Measurements from ENCODE around the gene PLCG2. TPM values are rescaled to one million over a fixed set of nuclear protein-coding genes. Genes with fewer than 3 reads are reported as not detected.

PLCG2 gene
- total and polyA plus RNA-seq, 3 donors from 2014 or later: 6.8 to 11.3 (median 8.0) TPM

DNA sequence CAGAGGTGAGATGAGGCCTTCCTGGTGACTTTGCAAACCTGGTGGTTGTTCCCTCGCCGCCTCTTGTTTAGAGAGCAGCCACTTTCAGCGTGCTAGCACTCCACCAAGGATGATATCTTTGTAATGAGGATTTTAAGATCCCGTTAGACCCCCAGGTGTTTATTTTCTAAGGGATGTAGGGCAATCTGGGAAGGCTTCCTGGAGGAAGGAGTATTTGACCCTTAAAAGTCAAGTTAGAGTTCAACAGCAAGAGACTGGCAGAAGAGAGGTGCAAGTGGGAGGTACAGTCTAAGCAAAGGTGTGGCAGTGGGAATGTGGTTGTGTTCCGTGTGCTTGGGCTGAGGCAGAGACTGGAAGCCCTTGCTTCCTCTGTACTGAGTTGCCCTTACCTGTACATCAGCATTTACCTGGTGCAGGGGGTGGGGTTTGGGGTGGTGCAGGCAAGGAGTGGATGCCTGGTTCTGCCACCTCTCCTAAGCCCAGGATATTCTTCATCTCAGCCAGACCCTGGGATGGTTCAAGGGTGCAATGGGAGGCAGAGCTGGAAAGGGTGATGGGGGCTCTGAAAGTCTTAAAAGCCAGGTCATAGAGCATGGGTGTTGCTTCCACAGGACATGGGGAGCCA lies 148.6 kb downstream of the PLCG2 start:
- H3K36me3 ChIP-seq (ENCODE audit: low read depth, missing control alignments): no peaks in the 10 kb centered on the region
- no peaks in the 10 kb centered on the region for H3K4me1 ChIP-seq
- H3K27me3 ChIP-seq: no peaks in the 10 kb centered on the region
- intact Hi-C loops (cut with DNase I; ENCODE audit: low total_unique reads): no loop called here
- DNase-seq: no peak
- 82 to 88% methylated on average over 5 of the region's 5 CpGs for WGBS, 2 donors
- TF ChIP-seq, protein P1, sequence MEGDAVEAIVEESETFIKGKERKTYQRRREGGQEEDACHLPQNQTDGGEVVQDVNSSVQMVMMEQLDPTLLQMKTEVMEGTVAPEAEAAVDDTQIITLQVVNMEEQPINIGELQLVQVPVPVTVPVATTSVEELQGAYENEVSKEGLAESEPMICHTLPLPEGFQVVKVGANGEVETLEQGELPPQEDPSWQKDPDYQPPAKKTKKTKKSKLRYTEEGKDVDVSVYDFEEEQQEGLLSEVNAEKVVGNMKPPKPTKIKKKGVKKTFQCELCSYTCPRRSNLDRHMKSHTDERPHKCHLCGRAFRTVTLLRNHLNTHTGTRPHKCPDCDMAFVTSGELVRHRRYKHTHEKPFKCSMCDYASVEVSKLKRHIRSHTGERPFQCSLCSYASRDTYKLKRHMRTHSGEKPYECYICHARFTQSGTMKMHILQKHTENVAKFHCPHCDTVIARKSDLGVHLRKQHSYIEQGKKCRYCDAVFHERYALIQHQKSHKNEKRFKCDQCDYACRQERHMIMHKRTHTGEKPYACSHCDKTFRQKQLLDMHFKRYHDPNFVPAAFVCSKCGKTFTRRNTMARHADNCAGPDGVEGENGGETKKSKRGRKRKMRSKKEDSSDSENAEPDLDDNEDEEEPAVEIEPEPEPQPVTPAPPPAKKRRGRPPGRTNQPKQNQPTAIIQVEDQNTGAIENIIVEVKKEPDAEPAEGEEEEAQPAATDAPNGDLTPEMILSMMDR (IDR thresholded peaks at IDR 0.05): no peak
- TF ChIP-seq POLR2A (IDR thresholded peaks at IDR 0.05): no peak
- H3K4me3 ChIP-seq: no peak overlapping the region
- no peaks in the 10 kb centered on the region for H3K9me3 ChIP-seq
- no peak overlapping the region for H3K27ac ChIP-seq

DNA sequence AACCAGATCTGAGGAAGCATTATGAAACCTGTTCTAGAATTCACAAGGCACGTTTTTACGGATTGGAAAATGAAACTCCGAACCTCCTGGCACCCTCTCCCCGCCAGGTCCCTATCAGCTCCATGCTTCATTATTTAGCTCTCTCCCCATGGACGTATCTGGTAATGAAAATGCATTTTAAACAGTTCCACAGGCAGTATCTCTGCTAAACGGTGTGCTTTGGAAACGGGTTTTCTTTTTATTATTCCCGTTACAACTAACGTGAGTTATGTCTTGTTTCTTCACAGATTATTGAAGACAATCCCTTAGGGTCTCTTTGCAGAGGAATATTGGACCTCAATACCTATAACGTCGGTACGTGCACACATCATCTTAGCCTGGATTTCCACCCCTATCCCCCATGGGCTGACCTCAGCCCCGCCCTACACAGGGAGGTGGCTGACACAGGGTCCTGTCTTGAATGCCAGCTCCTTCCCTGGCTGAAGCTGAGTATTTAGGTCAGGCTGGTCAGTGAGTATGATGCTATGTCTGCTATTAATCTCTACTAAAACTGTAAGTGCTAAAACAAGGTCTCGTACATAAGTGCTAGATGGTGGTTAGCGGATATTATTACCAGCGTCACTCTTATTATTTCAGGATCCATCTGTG lies 149.3 kb downstream of the PLCG2 start:
- intact Hi-C loops (cut with DNase I; ENCODE audit: low total_unique reads): no loop called here
- Histone ChIP-seq H3K9me3 (no peaks in the 10 kb centered on the region), H3K27me3 (no peaks in the 10 kb centered on the region), H3K4me1 (no peaks in the 10 kb centered on the region), H3K4me3 (no peak overlapping the region), H3K36me3 (ENCODE audit: low read depth, missing control alignments) (no peaks in the 10 kb centered on the region), H3K27ac (no peak overlapping the region)
- WGBS, 2 donors: 84 to 87% methylated on average over 16 of the region's 16 CpGs
- DNase-seq: no peak
- TF ChIP-seq POLR2A (IDR thresholded peaks at IDR 0.05): no peak
- TF ChIP-seq, protein P1 (IDR thresholded peaks at IDR 0.05): no peak

DNA sequence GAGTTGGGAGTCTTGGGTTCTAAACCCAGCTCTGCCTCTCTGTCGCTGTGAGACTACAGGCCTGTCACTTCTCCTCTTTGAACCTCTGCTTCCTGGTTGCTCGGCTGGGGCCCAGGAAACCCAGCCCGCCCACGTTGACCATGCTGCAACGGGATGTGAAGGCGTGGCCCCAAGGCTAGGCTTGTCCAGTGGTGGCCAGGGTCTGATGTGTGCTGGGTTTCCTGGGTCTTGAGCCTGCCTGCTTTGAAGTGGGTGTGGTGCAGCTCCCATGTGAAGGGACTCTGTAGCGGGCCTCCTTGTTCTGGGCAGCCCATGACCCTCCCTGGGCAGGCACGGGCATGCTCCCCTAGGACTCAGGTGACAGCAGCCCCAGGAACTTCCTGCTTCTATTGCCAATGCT lies 149.9 kb downstream of the PLCG2 start:
- H3K4me1 ChIP-seq: no peaks in the 10 kb centered on the region
- intact Hi-C loops (cut with DNase I; ENCODE audit: low total_unique reads): no loop called here
- no peaks in the 10 kb centered on the region for H3K36me3 ChIP-seq (ENCODE audit: low read depth, missing control alignments)
- H3K4me3 ChIP-seq: no peak overlapping the region
- 74 to 79% methylated on average over 3 to 7 of the region's 8 CpGs for WGBS, 2 donors
- TF ChIP-seq, protein P1 (IDR thresholded peaks at IDR 0.05): no peak
- TF ChIP-seq POLR2A (IDR thresholded peaks at IDR 0.05): no peak
- no peaks in the 10 kb centered on the region for H3K27me3 ChIP-seq
- H3K27ac ChIP-seq: no peak overlapping the region
- no peaks in the 10 kb centered on the region for H3K9me3 ChIP-seq
- DNase-seq: peak; percentile 2

DNA sequence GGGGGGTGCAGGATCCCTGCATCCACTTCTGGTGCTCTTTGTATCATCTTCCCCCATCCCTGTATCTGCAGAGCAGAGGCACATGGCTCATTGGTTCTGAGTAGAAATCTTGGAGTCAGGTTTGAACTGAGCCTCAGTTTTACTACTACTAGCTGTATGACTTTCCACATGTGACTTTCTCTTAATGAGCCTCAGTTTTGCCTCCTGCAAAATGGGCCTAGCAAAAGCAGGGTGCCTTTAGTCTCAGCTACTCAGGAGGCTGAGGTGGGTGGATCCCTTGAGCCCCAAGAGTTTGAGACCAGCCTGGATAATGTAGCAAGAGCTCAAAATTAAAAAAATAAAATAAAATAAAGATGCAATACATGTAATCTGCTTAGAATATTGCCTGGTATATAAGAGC lies 150.8 kb downstream of the PLCG2 start:
- Histone ChIP-seq H3K4me1 (no peaks in the 10 kb centered on the region), H3K27ac (no peak overlapping the region), H3K36me3 (ENCODE audit: low read depth, missing control alignments) (no peaks in the 10 kb centered on the region), H3K4me3 (no peak overlapping the region), H3K9me3 (no peaks in the 10 kb centered on the region), H3K27me3 (no peaks in the 10 kb centered on the region)
- intact Hi-C loops (cut with DNase I; ENCODE audit: low total_unique reads): no loop called here
- DNase-seq: no peak
- TF ChIP-seq, protein P1 (IDR thresholded peaks at IDR 0.05): no peak
- no peak for TF ChIP-seq POLR2A (IDR thresholded peaks at IDR 0.05)

DNA sequence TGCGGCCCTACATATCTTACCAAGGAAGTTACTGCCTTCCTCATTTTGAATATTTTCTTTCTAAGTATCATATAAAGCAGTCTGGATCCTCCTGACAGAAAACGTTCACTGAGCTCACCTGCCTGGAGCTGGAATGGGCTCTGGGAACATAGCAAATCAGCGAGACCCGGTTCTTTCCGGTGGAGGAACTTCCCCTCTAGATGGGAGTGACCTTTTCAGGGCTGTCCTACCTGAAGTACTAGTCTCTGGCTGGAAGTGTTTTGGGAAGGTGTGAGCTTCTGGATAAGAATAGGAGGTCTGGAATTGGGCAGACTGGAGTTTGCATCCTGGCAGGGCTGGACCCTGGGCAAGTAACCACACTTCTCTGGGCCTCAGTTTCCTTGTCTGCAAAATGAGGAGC lies 152.8 kb downstream of the PLCG2 start:
- DNase-seq: no peak
- no peaks in the 10 kb centered on the region for H3K36me3 ChIP-seq (ENCODE audit: low read depth, missing control alignments)
- no peaks in the 10 kb centered on the region for H3K4me1 ChIP-seq
- intact Hi-C loops (cut with DNase I; ENCODE audit: low total_unique reads): no loop called here
- TF ChIP-seq, protein P1 (IDR thresholded peaks at IDR 0.05): no peak
- no peak for TF ChIP-seq POLR2A (IDR thresholded peaks at IDR 0.05)
- H3K4me3 ChIP-seq: no peak overlapping the region
- no peaks in the 10 kb centered on the region for H3K9me3 ChIP-seq
- no peaks in the 10 kb centered on the region for H3K27me3 ChIP-seq
- no peak overlapping the region for H3K27ac ChIP-seq
- 88 to 94% methylated on average over 5 of the region's 5 CpGs for WGBS, 2 donors
